ENCODE measurements around the gene CCL24. TPM values are rescaled to one million over a fixed set of nuclear protein-coding genes. Genes with fewer than 3 reads are reported as not detected.
"Not testable (repeated sequence)": the region's sequence is repeated elsewhere in the genome, so short reads cannot be mapped to it uniquely, and the experiment has no call there.

CCL24 gene
- total RNA-seq, 1 donor: not detected

DNA sequence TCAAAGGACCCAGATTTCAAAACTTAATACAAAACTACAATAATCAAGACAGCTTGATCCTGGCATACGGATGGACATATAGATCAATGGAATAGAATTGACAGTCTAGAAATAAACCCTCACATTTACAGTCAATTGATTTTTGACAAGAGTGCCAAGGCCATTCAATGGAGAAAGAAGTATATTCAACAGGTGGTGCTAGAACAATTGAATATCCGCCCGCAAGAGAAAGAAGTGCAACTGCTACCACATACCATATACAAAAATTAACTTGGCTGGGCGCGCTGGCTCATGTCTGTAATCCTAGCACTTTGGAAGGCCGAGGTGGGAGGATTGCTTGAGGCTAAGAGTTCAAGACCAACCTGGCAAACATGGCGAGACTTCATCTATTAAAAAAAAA lies 23.2 kb upstream of the CCL24 start:
- no peaks in the 10 kb centered on the region for H3K4me1 ChIP-seq (ENCODE audit: insufficient read depth, low read length)
- no peaks in the 10 kb centered on the region for H3K9me3 ChIP-seq (ENCODE audit: low read depth, low read length)
- H3K4me3 ChIP-seq (ENCODE audit: low read length): no peak overlapping the region
- no peaks in the 10 kb centered on the region for H3K27me3 ChIP-seq (ENCODE audit: insufficient read depth, low read length)

DNA sequence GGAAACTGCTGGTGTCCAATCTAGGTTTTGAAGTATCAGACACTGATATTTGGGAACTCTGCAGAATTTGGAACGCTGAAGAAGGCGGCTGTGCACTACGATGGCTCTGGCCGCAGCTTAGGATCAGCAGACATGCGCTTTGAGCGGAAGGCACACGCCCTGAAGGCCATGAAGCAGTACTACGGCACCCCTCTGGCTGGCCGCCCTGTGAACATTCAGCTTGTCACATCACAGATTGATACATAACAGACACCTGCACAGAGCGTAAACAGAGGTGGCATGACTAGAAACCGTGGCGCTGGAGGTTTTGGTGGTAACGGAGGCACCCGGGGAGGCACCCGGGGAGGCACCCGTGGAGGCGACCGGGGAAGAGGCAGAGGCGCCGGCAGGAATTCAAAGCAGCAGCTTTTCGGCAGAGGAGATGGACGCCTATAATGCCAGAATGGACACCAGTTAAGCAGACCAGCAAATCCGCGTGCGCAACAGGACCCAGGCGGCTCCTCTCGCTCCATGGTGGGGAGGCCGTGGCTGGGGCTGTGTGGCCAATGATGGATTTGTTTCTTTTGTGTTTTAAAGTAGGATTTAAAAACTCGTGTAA lies 22.2 kb upstream of the CCL24 start:
- H3K27me3 ChIP-seq (ENCODE audit: insufficient read depth, low read length): no peaks in the 10 kb centered on the region
- H3K4me1 ChIP-seq (ENCODE audit: insufficient read depth, low read length): no peaks in the 10 kb centered on the region
- no peak overlapping the region for H3K4me3 ChIP-seq (ENCODE audit: low read length)
- H3K9me3 ChIP-seq (ENCODE audit: low read depth, low read length): no peaks in the 10 kb centered on the region

DNA sequence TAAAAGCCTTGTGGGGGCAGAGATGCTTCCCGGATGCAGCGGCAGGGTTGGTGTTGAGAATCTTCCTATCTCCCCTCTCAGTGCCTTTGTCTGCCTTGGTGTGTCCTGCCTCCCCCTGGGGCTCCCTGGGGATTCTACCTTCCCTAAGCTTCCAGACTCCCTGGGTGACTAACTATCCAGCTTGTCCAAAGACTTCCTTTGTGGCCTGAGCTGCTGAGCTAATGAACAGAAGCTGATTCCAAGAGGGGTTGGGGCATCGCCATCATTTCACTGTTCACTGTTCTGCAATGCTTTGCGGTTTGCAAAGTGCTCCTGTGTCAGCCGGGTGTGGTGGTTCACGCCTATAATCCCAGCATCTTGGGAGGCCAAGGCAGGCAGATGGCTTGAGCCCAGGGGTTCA lies 20.1 kb upstream of the CCL24 start:
- H3K9me3 ChIP-seq (ENCODE audit: low read depth, low read length); H3K4me1 ChIP-seq (ENCODE audit: insufficient read depth, low read length); H3K4me3 ChIP-seq (ENCODE audit: low read length); H3K27me3 ChIP-seq (ENCODE audit: insufficient read depth, low read length): not testable (repeated sequence)

DNA sequence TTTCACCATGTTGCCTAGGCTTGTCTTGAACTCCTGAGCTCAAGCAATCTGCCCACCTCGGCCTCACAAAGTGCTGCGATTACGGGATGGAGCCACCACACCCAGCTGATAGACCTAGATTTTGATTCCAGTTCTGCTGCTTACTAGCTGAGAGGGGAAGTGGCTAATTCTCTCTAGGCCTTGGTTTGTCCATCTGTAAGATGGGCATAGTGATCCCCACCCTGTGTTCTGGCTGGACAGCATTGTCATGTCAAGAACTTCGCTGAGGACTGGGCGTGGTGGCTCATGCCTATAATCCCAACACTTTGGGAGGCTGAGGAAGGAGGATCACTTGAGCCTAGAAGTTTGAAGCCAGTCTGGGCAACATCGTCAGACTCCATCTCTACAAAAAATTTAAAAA lies 17.4 kb upstream of the CCL24 start:
- H3K4me3 ChIP-seq (ENCODE audit: low read length): no peak overlapping the region
- H3K9me3 ChIP-seq (ENCODE audit: low read depth, low read length): no peaks in the 10 kb centered on the region
- no peaks in the 10 kb centered on the region for H3K4me1 ChIP-seq (ENCODE audit: insufficient read depth, low read length)
- no peaks in the 10 kb centered on the region for H3K27me3 ChIP-seq (ENCODE audit: insufficient read depth, low read length)

DNA sequence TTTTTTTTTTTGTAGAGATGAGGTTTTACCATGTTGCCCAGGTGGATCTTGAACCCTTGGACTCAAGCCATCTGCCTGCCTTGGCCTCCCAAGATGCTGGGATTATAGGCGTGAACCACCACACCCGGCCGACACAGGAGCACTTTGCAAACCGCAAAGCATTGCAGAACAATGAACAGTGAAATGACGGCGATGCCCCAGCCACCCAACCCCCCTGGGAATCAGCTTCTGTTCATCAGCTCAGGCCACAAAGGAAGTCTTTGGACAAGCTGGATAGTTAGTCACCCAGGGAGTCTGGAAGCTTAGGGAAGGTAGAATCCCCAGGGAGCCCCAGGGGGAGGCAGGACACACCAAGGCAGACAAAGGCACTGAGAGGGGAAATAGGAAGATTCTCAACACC lies 16.1 kb upstream of the CCL24 start:
- not testable (repeated sequence) for H3K4me1 ChIP-seq (ENCODE audit: insufficient read depth, low read length); H3K9me3 ChIP-seq (ENCODE audit: low read depth, low read length); H3K27me3 ChIP-seq (ENCODE audit: insufficient read depth, low read length); H3K4me3 ChIP-seq (ENCODE audit: low read length)

DNA sequence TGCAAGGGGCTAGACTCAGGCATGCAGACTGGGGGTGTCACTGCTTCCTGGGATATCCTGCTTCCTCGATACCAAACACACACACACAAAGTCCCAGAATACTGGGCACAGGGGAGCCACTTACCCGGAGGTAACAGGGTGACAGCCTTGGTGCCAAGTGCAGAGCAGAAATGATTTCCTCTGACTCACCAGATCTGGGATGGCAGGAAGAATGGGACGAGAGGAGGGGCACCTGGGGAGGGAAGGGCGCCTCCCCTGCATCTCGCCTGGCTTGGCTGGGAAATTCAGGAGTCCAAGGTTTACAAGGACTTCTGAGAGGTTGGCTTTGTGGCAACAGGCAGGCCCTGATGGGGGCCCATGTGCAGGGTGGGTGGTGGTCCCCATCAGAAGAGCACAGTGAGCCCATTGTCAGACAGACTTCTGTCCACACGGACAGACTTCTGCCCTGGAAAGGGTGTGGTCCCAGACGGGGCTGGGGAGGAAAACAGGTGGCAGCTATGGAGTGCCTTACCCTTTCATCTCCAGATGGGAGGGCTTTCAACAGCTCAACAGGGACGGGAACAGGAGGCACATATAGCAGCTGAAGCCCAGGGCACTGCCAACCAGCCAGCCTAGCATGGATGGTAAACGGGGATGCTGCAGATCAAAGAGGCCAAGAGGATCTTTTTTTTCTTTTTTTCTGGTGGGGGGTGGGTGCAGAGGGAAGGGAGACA lies 9.7 kb upstream of the CCL24 start:
- Histone ChIP-seq H3K9me3 (ENCODE audit: low read depth, low read length) (no peaks in the 10 kb centered on the region), H3K4me1 (ENCODE audit: insufficient read depth, low read length) (peaks cover 13% of the 10 kb centered on the region), H3K27me3 (ENCODE audit: insufficient read depth, low read length) (no peaks in the 10 kb centered on the region), H3K4me3 (ENCODE audit: low read length) (no peak overlapping the region)

DNA sequence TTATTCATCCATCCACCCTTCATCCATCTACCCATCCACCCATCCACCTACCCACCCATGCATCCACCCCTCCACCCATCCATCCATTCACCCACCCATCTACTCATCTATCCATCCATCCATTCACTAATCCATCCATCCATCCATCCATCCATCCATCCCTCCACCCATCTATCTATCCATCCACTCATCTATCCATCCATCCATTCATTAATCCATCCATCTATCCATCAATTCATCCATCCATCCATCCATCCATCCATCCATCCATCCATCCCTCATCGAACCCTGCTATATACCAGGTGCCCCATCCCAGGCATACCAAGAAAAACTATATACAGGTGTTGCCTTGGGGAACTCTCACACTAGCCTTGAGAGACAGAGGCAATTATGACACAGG lies 7.1 kb upstream of the CCL24 start:
- no peaks in the 10 kb centered on the region for H3K27me3 ChIP-seq (ENCODE audit: insufficient read depth, low read length)
- H3K4me1 ChIP-seq (ENCODE audit: insufficient read depth, low read length): peaks cover 14% of the 10 kb centered on the region
- H3K4me3 ChIP-seq (ENCODE audit: low read length): no peak overlapping the region
- no peaks in the 10 kb centered on the region for H3K9me3 ChIP-seq (ENCODE audit: low read depth, low read length)

DNA sequence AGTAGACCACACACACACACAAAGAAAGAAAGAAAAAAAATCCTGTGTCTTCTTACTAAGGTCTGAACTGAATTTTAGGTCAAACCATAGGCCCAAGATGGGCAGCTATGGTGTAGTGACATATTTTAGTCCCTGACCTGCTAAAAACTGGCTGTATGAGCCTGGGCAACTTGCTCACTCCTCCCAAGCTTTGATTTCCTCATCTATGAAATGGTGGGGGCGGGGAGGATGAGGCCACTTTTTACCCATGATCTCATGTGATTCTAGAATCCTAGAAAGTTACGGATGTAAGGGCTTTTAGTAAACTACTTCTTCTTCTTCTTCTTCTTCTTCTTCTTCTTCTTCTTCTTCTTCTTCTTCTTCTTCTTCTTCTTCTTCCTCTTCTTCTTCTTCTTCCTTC lies 6.1 kb upstream of the CCL24 start:
- Histone ChIP-seq H3K4me3 (ENCODE audit: low read length) (no peak overlapping the region), H3K27me3 (ENCODE audit: insufficient read depth, low read length) (peaks cover 2% of the 10 kb centered on the region), H3K9me3 (ENCODE audit: low read depth, low read length) (no peaks in the 10 kb centered on the region), H3K4me1 (ENCODE audit: insufficient read depth, low read length) (peaks cover 14% of the 10 kb centered on the region)

DNA sequence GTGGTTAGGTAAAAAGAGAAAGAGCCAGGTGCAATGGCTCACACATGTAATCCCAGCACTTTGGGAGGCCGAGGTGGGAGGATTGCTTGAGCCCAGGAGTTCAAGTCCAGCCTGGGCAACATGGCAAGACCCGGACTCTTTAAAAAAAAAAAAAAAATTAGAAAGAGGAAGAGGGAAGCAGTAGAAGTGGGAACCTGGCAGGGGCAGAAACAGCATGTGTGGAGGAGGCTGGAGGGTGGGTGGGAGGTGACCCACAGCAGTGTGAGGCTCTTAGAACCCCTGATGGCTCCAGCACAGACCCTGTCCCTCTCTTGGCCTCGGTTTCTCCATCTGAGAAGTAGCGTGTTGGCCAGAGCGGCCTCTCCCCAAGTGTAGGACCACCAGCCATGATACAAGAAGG lies 4.9 kb upstream of the CCL24 start:
- Histone ChIP-seq H3K4me3 (ENCODE audit: low read length) (no peak overlapping the region), H3K9me3 (ENCODE audit: low read depth, low read length) (no peaks in the 10 kb centered on the region), H3K4me1 (ENCODE audit: insufficient read depth, low read length) (peaks cover 20% of the 10 kb centered on the region), H3K27me3 (ENCODE audit: insufficient read depth, low read length) (peaks cover 2% of the 10 kb centered on the region)

DNA sequence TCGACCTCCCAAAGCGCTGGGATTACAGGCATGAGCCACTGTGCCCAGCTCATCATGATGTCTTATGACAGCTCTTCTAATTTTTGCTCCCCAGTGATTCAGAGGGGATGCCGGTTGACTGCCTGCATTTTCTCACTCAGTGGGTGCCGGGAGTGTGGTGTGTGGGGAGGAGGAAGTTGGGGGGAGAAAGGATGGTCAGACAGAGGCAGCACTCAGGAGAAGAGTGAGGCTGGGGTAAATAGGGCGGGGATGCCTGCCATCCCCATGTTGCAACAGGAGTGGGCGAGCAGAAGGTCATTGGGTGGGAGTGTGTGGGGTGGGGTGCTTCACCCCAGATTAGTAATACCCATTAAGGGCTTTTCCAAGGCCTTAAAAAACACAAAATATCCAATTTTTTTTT lies 3.5 kb upstream of the CCL24 start:
- Histone ChIP-seq H3K27me3 (ENCODE audit: insufficient read depth, low read length) (peaks cover 2% of the 10 kb centered on the region), H3K4me3 (ENCODE audit: low read length) (no peak overlapping the region), H3K9me3 (ENCODE audit: low read depth, low read length) (no peaks in the 10 kb centered on the region), H3K4me1 (ENCODE audit: insufficient read depth, low read length) (peaks cover 21% of the 10 kb centered on the region)

DNA sequence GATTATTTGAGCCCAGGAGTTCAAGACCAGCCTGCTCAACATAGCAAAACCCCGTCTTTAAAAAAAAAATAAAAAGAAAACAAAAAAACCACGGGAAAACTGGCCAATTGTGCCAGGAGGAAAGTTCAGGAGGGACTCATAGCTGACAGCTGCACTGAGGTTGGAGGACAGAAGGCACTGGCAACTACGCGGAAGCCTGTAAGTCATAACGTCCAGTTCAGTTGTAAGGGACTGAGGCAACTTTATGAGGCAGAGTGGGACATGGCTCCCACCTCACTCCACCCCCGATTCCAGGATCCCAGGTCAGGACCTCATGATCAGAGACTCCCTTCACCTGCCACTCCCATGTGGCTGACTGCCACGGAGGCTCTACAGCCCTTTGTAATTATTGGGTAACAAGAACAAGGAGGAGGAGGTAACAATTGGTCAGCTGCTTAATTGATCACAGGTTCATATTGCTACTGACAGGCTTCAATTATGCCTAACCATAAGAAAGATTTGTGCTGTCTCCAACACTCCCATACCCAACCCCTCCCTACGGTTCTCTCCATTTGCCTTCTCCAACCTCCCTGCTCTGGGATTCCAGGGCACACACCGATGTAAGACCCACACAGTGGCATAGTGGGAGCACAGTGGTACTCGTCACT lies 1.9 kb upstream of the CCL24 start:
- no peaks in the 10 kb centered on the region for H3K9me3 ChIP-seq (ENCODE audit: low read depth, low read length)
- no peak overlapping the region for H3K4me3 ChIP-seq (ENCODE audit: low read length)
- peaks cover 21% of the 10 kb centered on the region for H3K4me1 ChIP-seq (ENCODE audit: insufficient read depth, low read length)
- peaks cover 2% of the 10 kb centered on the region for H3K27me3 ChIP-seq (ENCODE audit: insufficient read depth, low read length)

DNA sequence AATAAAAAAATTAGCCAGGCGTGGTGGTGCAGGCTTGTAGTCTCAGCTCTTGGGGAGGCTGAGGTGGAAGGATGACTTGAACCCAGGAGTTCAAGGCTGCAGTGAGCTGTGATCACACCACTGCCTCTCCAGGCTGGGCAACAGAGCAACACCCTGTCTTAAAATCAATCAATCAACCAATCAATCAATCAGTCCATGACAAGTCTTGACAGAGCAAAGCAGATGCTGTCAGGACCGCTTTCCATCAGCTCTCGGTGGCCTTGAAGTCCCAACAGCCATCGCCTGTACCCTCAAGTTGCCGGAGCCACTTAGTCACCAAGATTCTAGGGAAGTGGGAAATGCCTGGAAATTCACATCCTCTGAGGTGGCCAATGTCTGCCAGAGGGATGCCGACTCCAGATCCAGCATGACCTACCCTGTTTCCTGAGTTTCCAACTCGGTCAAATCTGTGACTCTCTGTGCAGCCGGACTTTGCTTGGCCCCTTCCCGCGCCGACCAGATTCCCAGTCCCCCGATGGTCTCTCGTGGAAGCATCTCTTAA lies 871 bp upstream of the CCL24 start:
- Histone ChIP-seq H3K9me3 (ENCODE audit: low read depth, low read length) (no peaks in the 10 kb centered on the region), H3K27me3 (ENCODE audit: insufficient read depth, low read length) (peaks cover 2% of the 10 kb centered on the region), H3K4me3 (ENCODE audit: low read length) (no peak overlapping the region), H3K4me1 (ENCODE audit: insufficient read depth, low read length) (peaks cover 18% of the 10 kb centered on the region)

DNA sequence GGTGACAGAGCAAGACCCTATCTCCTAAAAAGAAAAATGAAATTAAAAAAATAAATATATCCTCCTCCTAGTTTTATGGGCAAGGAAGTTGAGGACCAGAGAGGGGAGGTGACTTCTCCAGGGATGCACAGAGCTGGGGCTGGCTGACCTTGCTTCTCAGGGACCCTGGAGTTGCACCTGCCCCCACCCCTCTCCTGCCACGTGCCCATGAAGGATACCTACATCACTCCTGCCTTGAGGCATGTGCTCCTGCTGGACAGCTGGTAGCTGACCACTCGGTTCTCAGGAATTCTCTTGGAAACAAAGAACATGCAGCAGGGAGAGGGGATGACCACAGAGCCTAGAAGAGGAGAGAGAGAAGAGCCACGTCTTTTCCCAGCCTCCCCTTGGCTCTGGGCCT lies 522 bp downstream of the CCL24 start:
- Histone ChIP-seq H3K4me1 (ENCODE audit: insufficient read depth, low read length) (peaks cover 7% of the 10 kb centered on the region), H3K9me3 (ENCODE audit: low read depth, low read length) (no peaks in the 10 kb centered on the region), H3K27me3 (ENCODE audit: insufficient read depth, low read length) (peaks cover 2% of the 10 kb centered on the region), H3K4me3 (ENCODE audit: low read length) (no peak overlapping the region)

DNA sequence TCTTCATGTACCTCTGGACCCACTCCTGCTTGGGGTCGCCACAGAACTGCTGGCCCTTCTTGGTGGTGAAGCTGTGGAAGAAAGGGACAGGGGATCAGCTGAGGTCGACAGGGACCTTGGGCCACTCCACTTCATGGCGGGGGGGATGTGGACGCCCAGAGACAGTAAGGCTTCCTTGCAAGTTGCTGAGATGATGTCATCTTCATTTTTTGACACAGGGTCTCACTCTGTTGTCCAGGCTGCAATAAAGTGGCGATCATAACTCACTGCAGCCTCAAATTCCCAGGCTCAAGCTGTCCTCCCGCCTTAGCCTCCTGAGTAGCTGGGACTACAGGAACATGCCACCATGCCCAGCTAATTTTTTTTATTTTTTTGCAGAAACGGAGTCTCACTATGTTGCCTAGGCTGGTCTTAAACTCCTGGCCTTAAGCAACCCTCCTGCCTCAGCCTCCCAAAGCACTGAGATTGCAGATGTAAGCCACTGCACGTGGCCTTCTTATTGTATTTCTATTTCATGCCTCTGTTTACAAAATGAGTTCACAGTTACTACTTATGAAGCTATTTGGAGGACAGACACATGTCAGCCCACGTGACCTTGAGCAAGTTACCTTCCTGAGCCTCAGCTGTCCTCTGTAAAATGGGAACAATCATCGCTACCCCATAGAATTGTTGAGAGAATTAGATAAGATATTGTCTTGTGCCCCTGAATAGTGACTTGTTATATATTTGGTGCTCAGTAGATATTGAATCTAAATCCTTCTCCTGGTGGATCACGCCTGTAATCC lies 1.5 kb downstream of the CCL24 start:
- Histone ChIP-seq H3K4me3 (ENCODE audit: low read length) (no peak overlapping the region), H3K27me3 (ENCODE audit: insufficient read depth, low read length) (peaks cover 2% of the 10 kb centered on the region), H3K4me1 (ENCODE audit: insufficient read depth, low read length) (peaks cover 7% of the 10 kb centered on the region), H3K9me3 (ENCODE audit: low read depth, low read length) (peaks cover 3% of the 10 kb centered on the region)

DNA sequence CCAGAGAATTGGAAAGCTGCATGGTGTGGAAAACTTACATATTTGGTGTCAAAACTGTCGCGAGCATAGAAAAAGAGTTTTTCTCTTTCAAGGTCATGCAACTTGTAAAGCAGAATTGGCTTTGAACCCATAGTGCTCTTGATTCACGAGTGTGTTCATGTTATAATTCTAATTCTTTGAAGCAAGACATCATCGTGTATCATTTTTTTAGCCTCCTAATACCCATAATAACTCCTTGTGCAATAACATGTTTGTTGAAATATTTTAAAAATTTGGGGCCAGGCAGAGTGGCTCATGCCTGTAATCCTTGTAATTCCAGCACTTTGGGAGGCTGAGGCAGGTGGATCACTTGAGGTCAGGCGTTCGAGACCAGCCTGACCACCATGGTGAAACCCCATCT lies 4.2 kb downstream of the CCL24 start:
- Histone ChIP-seq H3K27me3 (ENCODE audit: insufficient read depth, low read length) (no peaks in the 10 kb centered on the region), H3K9me3 (ENCODE audit: low read depth, low read length) (peaks cover 11% of the 10 kb centered on the region), H3K4me3 (ENCODE audit: low read length) (no peak overlapping the region), H3K4me1 (ENCODE audit: insufficient read depth, low read length) (peaks cover 7% of the 10 kb centered on the region)

Data from mononuclear cell (primary cell).